ENCODE measurements around the gene GPN2.
"Not testable (repeated sequence)": the region's sequence is repeated elsewhere in the genome, so short reads cannot be mapped to it uniquely, and the experiment has no call there.

Gene GPN2

GRCh38 chr1:26857473-26858060, 32.5 kb downstream of the GPN2 start:
- no peak for DNase-seq (ENCODE audit: low read depth)

GRCh38 chr1:26856604-26857469, 33.2 kb downstream of the GPN2 start:
- no peak for DNase-seq (ENCODE audit: low read depth)

- no peak for DNase-seq (ENCODE audit: low read depth)
These were observed 33.9 kb downstream of the GPN2 start for GRCh38 chr1:26856181-26856580.

- no peak for DNase-seq (ENCODE audit: low read depth)
These were observed 34.4 kb downstream of the GPN2 start for GRCh38 chr1:26855636-26856035.

GRCh38 chr1:26854906-26855305, 35.2 kb downstream of the GPN2 start:
- DNase-seq (ENCODE audit: low read depth): no peak

GRCh38 chr1:26853600-26853999, 36.5 kb downstream of the GPN2 start:
- no peak for DNase-seq (ENCODE audit: low read depth)

- DNase-seq (ENCODE audit: low read depth): peak; percentile 85
These were observed 36.9 kb downstream of the GPN2 start for GRCh38 chr1:26853156-26853555.

GRCh38 chr1:26852701-26853100, 37.4 kb downstream of the GPN2 start:
- DNase-seq (ENCODE audit: low read depth): no peak

- no peak for DNase-seq (ENCODE audit: low read depth)
These were observed 38.9 kb downstream of the GPN2 start for GRCh38 chr1:26851106-26851684.

GRCh38 chr1:26848941-26849774, 40.9 kb downstream of the GPN2 start:
- no peak for DNase-seq (ENCODE audit: low read depth)

- DNase-seq (ENCODE audit: low read depth): no peak
These were observed 41.6 kb downstream of the GPN2 start for GRCh38 chr1:26848499-26848898.

GRCh38 chr1:26847826-26848225, 42.3 kb downstream of the GPN2 start:
- not testable (repeated sequence) for DNase-seq (ENCODE audit: low read depth)

- no peak for DNase-seq (ENCODE audit: low read depth)
These were observed 45.5 kb downstream of the GPN2 start for GRCh38 chr1:26844424-26845196.

GRCh38 chr1:26839779-26840178, 50.3 kb downstream of the GPN2 start:
- no peak for DNase-seq (ENCODE audit: low read depth)

- DNase-seq (ENCODE audit: low read depth): no peak
These were observed 50.8 kb downstream of the GPN2 start for GRCh38 chr1:26839339-26839722.

- DNase-seq (ENCODE audit: low read depth): no peak
These were observed 51.4 kb downstream of the GPN2 start for GRCh38 chr1:26838474-26839338.

GRCh38 chr1:26837665-26838064, 52.4 kb downstream of the GPN2 start:
- DNase-seq (ENCODE audit: low read depth): not testable (repeated sequence)

GRCh38 chr1:26833432-26834405, 56.4 kb downstream of the GPN2 start:
- DNase-seq (ENCODE audit: low read depth): peak; percentile 76

GRCh38 chr1:26832249-26832960, 57.7 kb downstream of the GPN2 start:
- no peak for DNase-seq (ENCODE audit: low read depth)

Data from stimulated activated CD8-positive, alpha-beta memory T cell treated with anti-CD3 and anti-CD28 coated beads, Interleukin-15, amount 100 ng/mL, for 1 hour (primary cell).